TTC549 (cell line): ENCODE results near the gene SYT1.

Experiments
- FAIRE-seq: peaks from 2 replicates; lab custom pipeline; 2012; peaks lifted over from hg19 to GRCh38; lab: Jason Lieb, UNC

SYT1 gene

DNA sequence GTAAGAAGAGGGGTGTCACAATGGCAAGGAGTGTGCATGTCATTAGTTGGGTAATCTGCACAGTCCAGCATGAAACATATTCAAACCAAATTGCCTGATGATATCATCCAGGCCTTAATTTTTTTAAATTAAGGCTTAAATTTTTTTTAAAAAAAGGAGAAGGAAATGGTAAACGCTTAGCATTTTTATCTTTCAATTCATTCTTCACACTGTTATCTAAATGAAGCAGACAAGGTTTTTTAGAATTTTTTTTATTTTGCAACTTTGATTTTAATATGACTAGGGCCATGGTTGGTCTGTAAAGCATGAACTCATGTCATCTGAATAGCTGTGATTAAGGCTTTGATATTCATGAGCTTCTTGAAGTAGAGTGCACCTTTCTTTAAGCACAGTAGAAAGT is 362.5 kb downstream of the SYT1 start:
- FAIRE-seq, result no peak

DNA sequence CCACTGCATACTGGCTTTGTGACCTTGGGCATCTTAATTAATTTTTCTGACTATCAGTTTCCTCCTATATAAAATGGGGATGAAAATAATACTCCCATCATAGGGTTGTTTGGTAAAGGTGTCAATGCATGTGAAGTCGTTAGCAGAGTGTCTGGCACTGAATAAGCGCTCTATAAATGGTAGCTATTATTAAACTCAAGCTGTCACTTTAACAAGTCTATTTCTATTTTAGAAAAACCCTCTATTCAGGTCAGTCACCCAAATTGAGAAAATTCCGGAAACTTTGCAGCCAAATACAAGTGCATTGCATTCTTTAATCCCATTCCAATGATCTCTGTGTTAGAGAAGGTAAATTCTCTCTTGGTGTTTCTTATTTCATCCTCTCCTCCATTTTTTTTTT is 363.1 kb downstream of the SYT1 start:
- no peak for FAIRE-seq

DNA sequence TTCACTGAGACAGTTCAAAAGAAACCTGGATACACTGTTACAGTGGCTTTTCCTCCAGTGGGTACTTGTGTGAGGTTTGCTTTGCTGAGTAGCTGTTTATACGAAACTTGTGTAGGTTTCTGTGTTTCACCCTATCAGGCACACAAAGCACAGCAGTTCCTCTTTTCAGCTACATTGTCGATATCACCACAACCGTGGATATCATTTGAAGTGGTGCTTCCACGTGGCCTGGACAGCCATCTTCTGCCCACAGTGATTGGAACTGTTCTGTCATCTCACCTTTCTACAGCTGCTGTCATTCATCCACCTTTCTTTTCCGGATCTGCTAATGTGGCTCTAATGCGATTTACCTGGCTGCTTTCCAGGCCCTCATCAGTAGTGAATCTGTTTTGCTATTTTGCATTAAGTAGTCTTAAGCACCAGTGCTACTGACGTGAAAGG is 368.8 kb downstream of the SYT1 start:
- FAIRE-seq, result no peak

DNA sequence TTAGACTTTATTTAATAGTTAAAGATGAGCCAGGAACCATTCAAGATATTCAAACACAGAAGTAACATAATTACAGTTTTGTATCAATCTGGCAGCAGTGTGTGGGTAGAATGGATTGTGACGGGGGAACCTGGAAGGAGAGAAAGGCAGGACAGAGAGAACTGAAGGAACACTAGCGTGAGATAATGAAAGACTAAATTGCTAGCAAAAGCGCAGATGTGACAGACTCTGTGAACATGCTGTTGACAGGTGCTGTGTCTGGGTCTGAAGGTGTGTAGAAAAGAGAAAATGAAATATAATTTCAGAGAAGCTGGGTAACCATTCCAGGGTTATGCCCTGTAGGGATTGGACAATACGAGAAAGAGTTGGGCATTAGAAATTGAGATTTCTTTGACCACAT is 372.3 kb downstream of the SYT1 start:
- no peak for FAIRE-seq

DNA sequence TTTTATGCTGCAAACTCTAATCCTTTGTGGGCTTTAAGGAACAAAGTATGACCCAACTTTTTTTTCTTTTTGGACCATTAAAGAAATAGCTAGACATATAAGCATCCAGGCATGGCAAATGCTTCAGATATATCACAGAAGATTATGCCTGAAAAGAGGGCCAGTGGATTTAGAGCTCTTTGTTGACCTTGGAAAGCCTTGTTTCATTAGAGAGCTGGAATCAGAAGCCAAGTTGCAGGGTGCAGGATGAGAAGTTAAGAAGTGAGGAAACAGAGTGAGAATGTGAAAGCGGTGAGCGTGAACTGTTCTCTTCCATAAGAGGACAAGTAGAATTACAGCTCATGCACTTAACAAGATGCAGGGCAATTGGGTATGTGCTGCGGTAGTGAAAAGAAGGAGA is 373.7 kb downstream of the SYT1 start:
- FAIRE-seq, result no peak

DNA sequence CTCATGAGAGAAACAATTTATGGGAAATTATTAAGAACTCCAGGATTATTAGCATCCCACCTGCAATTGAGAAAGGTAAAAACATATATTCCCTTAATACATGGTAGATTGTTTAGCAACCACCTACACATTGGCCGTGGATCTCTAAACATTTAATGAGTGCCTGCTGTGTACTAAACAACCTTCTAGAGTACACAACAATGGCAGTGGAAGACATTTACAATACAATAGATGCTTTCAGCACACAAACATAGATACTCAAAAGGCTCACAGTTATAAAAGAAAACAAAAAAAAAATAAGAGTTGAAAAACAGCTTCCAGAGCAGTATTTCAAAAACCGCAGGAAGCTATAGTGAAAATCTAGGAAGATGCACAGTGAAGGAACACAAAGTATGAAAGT is 382.9 kb downstream of the SYT1 start:
- FAIRE-seq, result no peak

DNA sequence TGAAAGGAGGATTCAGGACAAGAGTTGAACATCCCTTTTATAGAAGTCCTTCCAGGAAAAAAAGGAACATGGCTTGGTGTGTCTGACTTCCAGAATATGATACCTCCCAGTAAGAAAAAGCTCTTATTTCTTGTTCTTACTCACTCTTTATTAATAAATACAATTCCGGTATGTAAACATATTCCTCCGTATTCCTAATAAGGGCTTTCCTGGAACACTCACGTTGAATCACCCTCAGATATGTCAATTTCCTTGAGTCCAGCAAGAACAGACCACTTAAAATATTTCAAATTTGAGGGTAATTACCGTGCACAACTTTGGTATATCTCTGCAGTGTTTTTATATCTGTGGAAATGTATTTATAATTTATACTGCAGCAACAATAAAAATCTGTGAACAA is 385.6 kb downstream of the SYT1 start:
- FAIRE-seq, result no peak

DNA sequence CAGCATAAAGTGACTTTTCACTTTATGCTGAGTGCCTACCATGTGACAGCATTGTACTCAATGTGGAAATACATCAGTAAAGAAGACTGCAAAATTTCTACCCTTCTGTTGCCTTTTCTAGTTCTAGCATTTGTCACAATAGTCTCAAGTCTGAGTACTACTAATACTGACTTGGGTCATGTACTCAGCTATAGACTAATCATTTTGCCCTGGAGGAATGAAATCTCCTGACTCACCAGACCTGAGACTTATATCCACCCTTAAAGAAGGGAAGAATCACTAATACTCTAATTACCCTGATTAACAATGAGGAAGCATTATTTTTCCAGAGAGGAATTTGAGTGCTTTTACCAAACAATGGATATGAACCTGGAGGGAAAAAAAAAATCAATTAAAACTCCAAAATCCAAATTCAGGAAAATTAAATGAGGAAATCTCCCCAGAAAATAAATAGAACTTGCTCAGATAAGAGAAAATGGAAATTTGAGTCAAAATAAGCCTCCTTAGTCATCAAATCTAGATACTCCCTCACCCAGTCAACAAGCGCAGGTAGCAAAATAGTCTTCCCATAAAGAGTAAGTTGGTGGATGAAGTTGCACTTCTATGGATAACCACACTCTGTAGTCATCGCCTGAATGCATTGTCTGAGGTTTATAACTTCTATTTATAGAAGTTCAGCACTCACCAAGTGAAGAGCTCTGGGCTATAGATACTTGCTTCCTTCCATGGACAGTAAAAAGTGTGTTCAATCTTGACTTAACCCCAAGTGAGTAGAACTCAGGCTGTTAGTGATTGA is 386.6 kb downstream of the SYT1 start:
- no peak for FAIRE-seq

DNA sequence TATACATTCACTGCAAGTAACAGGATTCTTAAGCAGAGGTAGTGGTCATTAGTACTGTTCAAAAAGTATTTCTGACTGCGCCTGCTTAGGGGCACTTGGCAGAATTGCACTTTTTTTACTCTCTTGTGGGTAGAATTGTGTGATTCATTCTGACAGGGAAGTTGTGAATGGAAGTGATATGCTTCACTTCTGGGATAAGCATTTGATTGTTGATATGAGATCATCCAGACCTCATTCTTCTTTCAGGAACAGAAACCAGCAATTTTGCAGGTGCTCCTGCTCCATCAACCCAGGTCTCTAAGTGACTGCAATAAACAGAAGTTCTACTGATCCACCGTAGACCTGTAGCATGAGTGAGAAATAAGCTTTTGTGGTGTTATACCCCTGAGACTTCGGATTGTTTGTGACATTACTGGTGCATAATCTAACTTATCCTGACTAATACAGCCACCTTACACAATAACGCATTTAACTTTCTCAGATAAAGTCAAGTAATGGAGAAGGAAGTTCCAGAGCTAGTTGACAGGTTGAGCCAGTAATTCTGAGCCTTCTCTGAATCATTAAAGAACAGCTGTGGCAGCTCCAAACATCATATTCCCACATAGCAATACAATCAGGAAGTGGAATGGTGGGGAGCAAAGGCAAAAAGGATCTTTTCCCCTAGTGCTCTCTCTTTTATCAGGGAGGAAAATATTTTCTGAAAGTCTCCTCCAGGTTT is 387.9 kb downstream of the SYT1 start:
- no peak for FAIRE-seq

DNA sequence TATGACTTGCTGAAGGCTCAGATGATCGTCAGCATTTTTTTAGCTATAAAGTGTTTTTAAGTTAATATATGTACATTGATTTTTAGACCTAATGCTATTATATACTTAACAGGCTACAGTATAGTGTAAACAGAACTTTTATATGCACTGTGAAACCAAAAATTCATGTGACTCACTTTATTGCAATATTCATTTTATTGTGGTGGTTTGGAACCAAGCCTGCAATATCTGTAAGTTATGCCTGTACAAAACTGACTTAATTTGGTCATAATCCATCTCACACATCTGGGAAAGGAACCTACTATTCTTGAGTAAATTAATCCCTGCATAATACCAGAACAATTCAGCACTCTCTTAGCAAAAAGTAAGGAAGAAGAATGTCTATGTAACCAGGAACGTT is 390.7 kb downstream of the SYT1 start:
- no peak for FAIRE-seq

DNA sequence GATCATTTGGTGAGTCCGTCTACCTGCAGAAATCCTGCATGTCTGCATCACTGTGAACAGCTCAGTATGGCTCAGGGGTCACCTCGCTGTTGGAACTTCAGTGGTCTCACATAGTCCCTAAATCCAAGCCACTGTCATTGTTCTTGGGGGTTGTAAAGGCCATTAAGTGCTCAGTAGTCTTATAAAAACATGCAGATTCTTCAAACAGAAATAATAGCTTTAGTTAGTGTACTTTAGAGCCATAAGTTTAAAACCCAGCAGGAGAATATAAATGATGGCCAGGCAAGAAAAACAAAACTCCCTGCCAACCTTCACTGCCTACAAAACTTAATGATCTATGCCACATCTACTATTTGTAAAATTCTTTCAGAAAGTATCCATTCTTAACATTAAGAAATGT is 396.3 kb downstream of the SYT1 start:
- no peak for FAIRE-seq

DNA sequence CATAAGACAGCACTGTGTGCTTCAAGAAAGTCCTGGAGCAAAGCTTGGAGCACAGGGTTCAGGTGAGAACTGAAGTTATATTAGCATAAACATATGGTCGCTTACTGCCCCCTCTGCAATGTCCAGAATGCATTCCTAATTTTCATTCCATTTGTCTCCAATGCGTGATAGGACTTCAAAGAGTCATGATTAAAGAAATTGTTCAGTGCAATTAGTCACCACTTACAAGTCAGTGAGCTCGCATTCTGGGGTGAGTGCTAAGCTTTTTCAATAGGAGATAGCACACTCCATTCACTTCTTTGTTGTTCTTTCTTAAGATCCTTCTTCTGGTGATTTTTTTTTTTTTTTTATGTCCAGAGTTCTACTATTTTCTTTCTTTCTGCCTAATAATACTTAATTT is 398.4 kb downstream of the SYT1 start:
- FAIRE-seq, result no peak

DNA sequence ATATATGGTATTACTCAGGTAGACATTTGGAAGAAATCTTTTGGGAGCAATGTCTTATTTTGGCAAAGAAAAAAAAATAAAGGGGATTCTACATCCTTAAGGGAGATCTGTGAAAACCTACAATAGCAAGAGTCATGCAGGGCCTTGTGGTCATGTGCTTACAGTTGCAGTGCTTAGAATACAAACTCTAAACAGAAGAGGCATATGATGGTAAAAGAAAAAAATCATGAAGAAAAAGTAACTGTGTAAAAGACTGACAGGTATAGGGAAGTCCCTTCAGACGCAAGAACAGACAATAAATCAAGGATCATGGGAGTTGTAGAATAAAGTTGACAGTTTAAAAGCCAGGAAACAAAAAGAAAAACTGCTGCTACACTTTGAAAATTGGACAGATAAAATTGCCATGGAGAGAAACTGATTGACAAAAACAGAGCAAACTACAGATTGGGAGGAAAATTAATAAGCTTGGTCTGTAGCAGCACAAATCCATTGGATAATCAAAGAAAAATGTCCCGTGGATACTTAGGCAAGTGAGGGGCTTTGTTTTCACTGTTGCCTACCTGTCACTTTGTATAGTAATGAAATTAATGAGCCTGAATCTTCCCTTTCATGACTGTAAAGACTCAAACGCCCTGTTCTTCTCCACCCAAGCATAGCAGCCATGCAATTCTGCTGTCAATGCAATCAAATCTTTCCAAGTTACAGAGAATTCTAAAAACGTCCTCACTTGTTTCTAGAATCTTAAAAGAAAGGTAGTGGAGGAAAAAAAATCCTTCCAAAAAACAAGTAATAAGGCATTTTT is 402.0 kb downstream of the SYT1 start:
- no peak for FAIRE-seq

DNA sequence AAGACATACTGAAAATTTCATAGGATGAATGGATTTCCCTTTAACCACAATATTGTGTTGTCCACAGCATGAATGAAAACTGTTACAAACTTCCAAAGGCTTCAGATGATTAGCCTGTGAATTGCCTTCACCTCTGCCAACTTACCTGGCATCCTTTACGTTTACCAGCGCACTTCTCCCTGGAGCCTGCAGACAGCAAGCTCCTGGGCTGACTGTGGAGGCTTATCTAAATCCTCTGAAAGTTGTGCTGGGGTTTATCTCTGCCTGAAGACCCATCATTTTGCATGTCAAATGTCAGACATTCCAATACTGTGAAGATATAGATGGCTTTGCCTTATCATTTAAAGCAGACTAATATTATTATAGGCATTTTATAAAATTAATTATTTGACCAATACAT is 403.0 kb downstream of the SYT1 start:
- no peak for FAIRE-seq

DNA sequence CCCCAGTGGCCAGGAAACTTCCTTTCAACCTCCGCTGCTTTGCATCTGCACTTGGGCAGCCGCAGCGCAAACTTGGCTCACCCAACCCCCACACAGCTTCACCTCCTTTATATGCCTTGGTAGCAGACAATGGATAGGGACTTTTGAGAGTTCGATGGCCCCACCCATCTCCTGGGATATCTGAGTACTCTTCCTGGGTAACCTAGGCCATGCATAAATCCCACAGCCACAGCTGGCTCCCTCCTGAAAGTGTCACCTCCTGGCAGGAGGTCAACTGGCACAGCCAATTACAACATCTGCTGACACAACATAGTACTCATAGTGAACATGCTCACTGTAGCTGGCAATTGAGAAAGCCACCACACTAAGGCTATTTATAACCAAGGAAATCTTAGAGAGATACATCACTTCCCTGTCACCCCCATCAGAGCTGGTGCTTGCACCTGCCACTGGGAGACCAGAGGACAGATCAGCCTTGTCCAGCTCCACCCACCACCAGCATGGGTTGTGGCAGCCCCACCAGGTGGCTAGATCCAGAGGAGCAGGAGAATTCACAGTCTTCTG is 410.0 kb downstream of the SYT1 start:
- no peak for FAIRE-seq

DNA sequence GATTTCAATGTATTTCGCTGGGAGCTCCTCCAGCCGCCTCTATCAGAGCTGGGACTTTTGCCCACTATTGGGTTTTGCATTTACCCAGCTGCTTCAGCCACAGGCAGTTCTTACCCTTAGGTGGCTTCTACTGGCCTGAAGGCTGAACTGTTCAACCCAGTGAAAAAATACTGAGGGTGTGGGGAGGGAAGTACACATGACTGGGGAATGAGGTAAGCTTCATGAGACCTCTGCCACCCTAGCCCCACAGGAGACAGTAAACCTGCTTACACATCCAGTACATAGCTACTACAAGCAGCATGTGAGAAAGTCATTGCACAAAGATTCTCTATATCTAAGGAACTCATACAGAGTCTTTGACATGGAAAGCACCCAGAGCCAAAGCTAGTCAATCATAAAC is 411.1 kb downstream of the SYT1 start:
- no peak for FAIRE-seq

DNA sequence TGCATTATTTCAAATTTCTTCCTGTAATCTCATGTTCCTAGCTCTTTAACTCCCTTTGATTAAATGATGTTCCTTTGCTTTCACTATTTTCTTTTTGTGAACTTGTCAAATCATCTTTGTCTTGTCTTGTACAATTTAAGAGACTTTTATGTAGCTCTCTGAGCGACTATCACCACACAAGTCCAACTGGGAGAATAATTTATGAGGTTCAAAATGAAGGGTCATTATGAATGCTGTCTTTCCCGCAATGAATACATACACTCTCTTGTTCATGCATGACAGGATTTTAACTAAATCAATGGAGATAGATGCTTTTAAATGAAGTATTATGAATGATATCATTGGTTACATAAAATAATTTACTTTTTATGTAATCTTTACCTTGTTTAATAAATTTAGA is 418.8 kb downstream of the SYT1 start:
- FAIRE-seq, result no peak

DNA sequence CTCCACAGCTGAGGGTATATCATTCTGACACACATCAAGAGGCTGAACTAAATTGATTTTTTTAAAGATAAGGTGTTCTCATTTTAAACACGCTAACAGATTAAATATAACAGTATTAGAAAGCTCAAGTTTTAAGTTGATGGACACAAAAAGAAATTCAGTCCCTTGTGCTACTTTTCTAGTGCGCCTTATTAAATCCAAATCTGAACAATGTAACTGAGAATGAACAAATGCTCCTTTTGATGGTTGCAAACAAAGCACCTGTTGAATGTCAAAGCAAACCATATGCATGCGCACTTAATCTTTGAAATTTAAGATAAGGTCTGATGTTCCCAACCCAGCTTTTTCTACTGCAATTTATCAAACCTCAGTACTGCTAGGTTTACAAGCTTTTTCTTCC is 424.3 kb downstream of the SYT1 start:
- no peak for FAIRE-seq

DNA sequence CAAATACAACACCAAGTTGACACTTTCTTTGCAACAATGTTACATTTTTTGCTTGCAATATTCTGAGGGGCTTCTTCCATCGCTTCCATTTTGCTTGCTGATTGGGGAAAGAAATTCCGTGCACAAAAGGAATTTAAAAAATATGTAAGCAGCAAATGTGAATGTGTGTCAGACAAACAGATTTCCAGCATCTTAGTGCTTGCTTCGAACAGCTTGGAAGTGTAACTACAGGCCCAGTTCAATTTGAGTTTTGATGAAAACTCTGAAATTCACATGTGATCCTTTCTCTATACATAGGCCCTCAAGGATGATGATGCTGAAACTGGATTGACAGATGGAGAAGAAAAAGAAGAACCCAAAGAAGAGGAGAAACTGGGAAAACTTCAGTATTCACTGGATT is 427.1 kb downstream of the SYT1 start:
- FAIRE-seq, result no peak

DNA sequence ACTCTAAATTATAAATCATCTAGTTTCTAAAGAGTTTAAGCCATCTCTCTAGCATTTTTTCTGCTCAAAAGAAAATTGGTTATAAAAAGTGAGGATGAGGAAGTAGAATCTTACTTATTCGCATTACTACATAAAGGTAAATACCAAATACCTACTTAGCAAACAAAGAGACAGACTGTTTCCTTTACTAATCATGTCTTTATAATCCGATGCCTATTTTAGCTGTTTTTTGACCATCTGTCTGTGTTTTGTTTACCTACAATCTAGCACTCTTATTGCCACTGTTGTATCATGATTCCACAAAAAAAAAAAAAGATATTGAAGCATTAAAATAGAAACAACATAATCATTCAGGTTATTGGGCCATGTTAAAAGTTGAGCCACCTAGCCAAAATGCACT is 430.0 kb downstream of the SYT1 start:
- no peak for FAIRE-seq

DNA sequence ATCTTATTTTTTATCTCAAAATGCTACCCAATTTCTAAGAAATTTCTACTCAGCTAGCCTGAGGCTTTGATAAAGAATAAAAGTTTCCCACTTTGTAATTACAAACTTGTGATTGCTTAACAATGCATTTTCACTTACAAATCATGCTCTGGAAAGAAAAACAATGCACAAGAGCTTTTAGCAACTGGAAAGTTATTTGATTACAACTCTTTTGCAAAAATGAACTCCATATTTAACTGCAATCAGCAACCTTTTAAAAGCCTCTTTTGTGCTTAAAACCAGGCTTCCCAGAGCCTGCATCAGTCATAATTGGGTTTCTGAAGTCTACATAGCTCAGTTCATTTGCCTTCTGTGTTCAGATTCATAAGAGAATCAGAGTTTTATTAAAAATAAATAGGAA is 431.0 kb downstream of the SYT1 start:
- FAIRE-seq, result no peak

DNA sequence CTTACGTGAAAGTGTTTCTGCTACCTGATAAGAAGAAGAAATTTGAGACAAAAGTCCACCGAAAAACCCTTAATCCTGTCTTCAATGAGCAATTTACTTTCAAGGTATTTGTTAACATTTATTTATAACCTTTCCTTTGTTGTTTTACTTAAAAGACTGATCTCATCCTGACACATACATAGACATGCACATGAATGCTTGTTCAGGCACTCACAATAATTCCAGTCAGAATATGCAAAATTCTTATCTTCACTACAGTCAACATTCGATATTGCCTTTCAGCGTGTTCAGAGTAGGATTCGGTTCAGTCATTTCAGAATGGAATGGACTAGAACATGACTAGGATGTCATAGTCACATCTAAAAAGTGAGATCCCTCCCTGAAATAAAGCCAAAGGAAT is 431.6 kb downstream of the SYT1 start:
- no peak for FAIRE-seq

DNA sequence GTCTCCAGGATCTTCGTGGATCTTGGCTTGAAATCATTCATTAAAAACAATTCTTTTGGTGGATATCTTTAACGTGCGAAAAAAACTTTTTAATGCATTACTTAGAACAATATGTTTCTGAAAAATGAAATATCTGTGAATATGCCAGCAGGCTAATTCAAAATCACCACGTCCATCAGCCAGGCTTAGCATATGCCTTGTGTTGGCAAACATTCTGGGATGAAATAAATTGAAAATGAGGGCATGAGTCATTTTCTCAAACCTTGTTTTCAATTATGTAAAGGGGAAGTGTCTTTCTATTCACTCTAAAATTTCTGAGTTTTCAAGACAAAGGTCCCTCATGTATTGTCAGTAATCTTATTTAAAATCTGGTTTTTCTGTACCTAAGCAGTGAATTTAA is 432.3 kb downstream of the SYT1 start:
- no peak for FAIRE-seq
